H1 (cell line): ENCODE results near the gene CNOT3. TPM values are rescaled to one million over a fixed set of nuclear protein-coding genes. Genes with fewer than 3 reads are reported as not detected.
"Not testable (repeated sequence)": the region's sequence is repeated elsewhere in the genome, so short reads cannot be mapped to it uniquely, and the experiment has no call there.

ENCODE experiments used
- CTCF ChIA-PET: fragments of 300-600 bp; sonication (Branson Sonifier 250); formaldehyde crosslinking; loops from one replicate; lab custom pipeline; 2021; ENCODE audit not compliant: partially characterized antibody; lab: Charles Lee
- POLR2A ChIA-PET: fragments of 300-600 bp; sonication (Branson Sonifier 250); formaldehyde crosslinking; loops from one replicate; lab custom pipeline; 2021; ENCODE audit warnings: inconsistent platforms; ENCODE audit not compliant: partially characterized antibody; lab: Charles Lee
- DNase-seq, 2 experiments: peaks; one replicate each; pipeline versions ENCODE4 v3.0.0 to v3.0.0-alpha.2; 2010 to 2022; ENCODE audit warnings: low spot score in 2 of 2, low read depth in 1 of 2, mixed read lengths in 1 of 2
- FAIRE-seq: peaks from 2 replicates; lab custom pipeline; 2011; peaks lifted over from hg19 to GRCh38; lab: Jason Lieb, UNC
- H2AFZ ChIP-seq: 2 replicates; pipeline ENCODE4 v1.8.1; 2012; ENCODE audit warnings: low read length, inconsistent platforms
- H2AK5ac ChIP-seq: 2 replicates; pipeline ENCODE4 v1.6.1; 2013; ENCODE audit warnings: low read depth, low read length
- H2BK120ac ChIP-seq: replicated peaks from 2 replicates; pipeline ENCODE3; 2013; ENCODE audit warnings: low read depth, low read length, inconsistent platforms
- H2BK12ac ChIP-seq: 2 replicates; pipeline ENCODE4 v1.6.1; 2013; ENCODE audit warnings: low read depth, low read length
- H2BK15ac ChIP-seq: 2 replicates; pipeline ENCODE4 v1.6.1; 2013; ENCODE audit warnings: low read length
- H2BK20ac ChIP-seq: 2 replicates; pipeline ENCODE4 v1.6.1; 2013; ENCODE audit warnings: low read length
- H2BK5ac ChIP-seq: 2 replicates; pipeline ENCODE4 v1.6.1; 2013; ENCODE audit warnings: low read depth, low read length
- H3K14ac ChIP-seq: 2 replicates; pipeline ENCODE4 v1.6.1; 2013; ENCODE audit warnings: inconsistent platforms; ENCODE audit not compliant: insufficient read length
- H3K18ac ChIP-seq: 2 replicates; pipeline ENCODE4 v1.6.1; 2013; ENCODE audit warnings: low read length; ENCODE audit errors: extremely low read depth
- H3K23ac ChIP-seq: 2 replicates; pipeline ENCODE4 v1.6.1; 2013; ENCODE audit warnings: inconsistent platforms; ENCODE audit not compliant: insufficient read length
- H3K23me2 ChIP-seq: 2 replicates; pipeline ENCODE4 v1.6.1; 2013; ENCODE audit warnings: low read depth, low read length
- H3K27ac ChIP-seq: 2 replicates; pipeline ENCODE4 v1.6.1; 2011; ENCODE audit warnings: low read depth, low read length, inconsistent platforms
- H3K27me3 ChIP-seq, 4 experiments: replicated peaks in 1 of 4; 1 replicate in 1 of 4; 2 replicates in 3 of 4; pipeline versions ENCODE4 v1.6.1 to v1.8.1; 2011 to 2013; ENCODE audit warnings: low read length in 3 of 4, mild to moderate bottlenecking in 3 of 4, inconsistent platforms in 2 of 4, mixed read lengths in 2 of 4, moderate library complexity in 1 of 4; ENCODE audit not compliant: control insufficient read depth in 3 of 4, insufficient read depth in 3 of 4; ENCODE audit errors: extremely low read depth in 1 of 4
- H3K36me3 ChIP-seq, 4 experiments: 2 replicates each; pipeline versions ENCODE4 v1.6.1 to v1.8.1; 2011 to 2013; ENCODE audit warnings: mild to moderate bottlenecking in 4 of 4, low read length in 3 of 4, moderate library complexity in 2 of 4, control low read depth in 1 of 4, inconsistent platforms in 1 of 4; ENCODE audit not compliant: insufficient read depth in 4 of 4, control insufficient read depth in 2 of 4
- H3K4ac ChIP-seq: replicated peaks from 2 replicates; pipeline ENCODE3; 2013; ENCODE audit warnings: low read length, low read depth, mixed read lengths, inconsistent platforms; ENCODE audit not compliant: insufficient read length
- H3K4me1 ChIP-seq, 4 experiments: replicated peaks in 1 of 4; 1 replicate in 1 of 4; 2 replicates in 3 of 4; pipeline versions ENCODE4 v1.6.1 to v1.8.1; 2011 to 2013; ENCODE audit warnings: low read length in 3 of 4, inconsistent platforms in 2 of 4, mixed read lengths in 1 of 4; ENCODE audit not compliant: insufficient read depth in 4 of 4, control insufficient read depth in 3 of 4
- H3K4me2 ChIP-seq, 2 experiments: 2 replicates each; pipeline versions ENCODE4 v1.6.1 to v1.8.1; 2011 to 2013; ENCODE audit warnings: low read depth in 2 of 2, low read length in 2 of 2, control low read depth in 1 of 2, inconsistent platforms in 1 of 2, mild to moderate bottlenecking in 1 of 2; ENCODE audit not compliant: insufficient read depth in 1 of 2
- H3K4me3 ChIP-seq, 4 experiments: fragments of 200-600, 300-600 bp in 1 of 4; sonication (generic), shearing (Covaris generic), sonication (Bioruptor Twin) in 1 of 4; 2 replicates each; pipeline versions ENCODE4 v1.5.1 to v1.8.1; 2011 to 2016; ENCODE audit warnings: low read length in 4 of 4, low read depth in 3 of 4, control low read depth in 2 of 4, inconsistent platforms in 2 of 4, mild to moderate bottlenecking in 2 of 4, mixed read lengths in 1 of 4, moderate library complexity in 1 of 4; ENCODE audit not compliant: insufficient read depth in 2 of 4; ENCODE audit errors: extremely low read depth in 1 of 4
- H3K56ac ChIP-seq: replicated peaks from 2 replicates; pipeline ENCODE3; 2013; ENCODE audit warnings: low read depth, mild to moderate bottlenecking, mixed read lengths, low read length, inconsistent platforms; ENCODE audit not compliant: insufficient read length
- H3K79me1 ChIP-seq: 2 replicates; pipeline ENCODE4 v1.6.1; 2013; ENCODE audit warnings: low read depth, low read length, control low read depth
- H3K79me2 ChIP-seq, 2 experiments: 2 replicates each; pipeline versions ENCODE4 v1.6.1 to v1.8.1; 2012 to 2013; ENCODE audit warnings: low read length in 2 of 2, mild to moderate bottlenecking in 2 of 2, inconsistent platforms in 1 of 2; ENCODE audit not compliant: insufficient read depth in 2 of 2, control insufficient read depth in 1 of 2
- H3K9ac ChIP-seq, 4 experiments: replicated peaks in 1 of 4; 1 replicate in 1 of 4; 2 replicates in 3 of 4; pipeline versions ENCODE4 v1.6.1 to v1.8.1; 2011 to 2013; ENCODE audit warnings: low read depth in 3 of 4, low read length in 3 of 4, control low read depth in 2 of 4, mild to moderate bottlenecking in 2 of 4, moderate library complexity in 2 of 4, inconsistent platforms in 1 of 4; ENCODE audit errors: extremely low read depth in 1 of 4
- H3K9me3 ChIP-seq, 2 experiments: 2 replicates each; pipeline versions ENCODE4 v1.6.1 to v1.8.1; 2012 to 2013; ENCODE audit warnings: mild to moderate bottlenecking in 2 of 2, moderate library complexity in 2 of 2, control low read depth in 1 of 2, inconsistent platforms in 1 of 2, low read depth in 1 of 2, low read length in 1 of 2, mixed read lengths in 1 of 2; ENCODE audit not compliant: insufficient read depth in 2 of 2
- H4K20me1 ChIP-seq, 2 experiments: replicated peaks in 1 of 2; 2 replicates each; pipeline versions ENCODE3 to v1.8.1; 2011 to 2013; ENCODE audit warnings: inconsistent platforms in 2 of 2, low read length in 2 of 2, mild to moderate bottlenecking in 1 of 2; ENCODE audit not compliant: insufficient read depth in 2 of 2, control insufficient read depth in 1 of 2
- H4K5ac ChIP-seq: 2 replicates; pipeline ENCODE4 v1.6.1; 2013; ENCODE audit warnings: low read length, low read depth, mixed read lengths, inconsistent platforms; ENCODE audit not compliant: insufficient read length
- H4K8ac ChIP-seq: 2 replicates; pipeline ENCODE4 v1.8.0; 2013; ENCODE audit warnings: mild to moderate bottlenecking, moderate library complexity, low read length, inconsistent platforms; ENCODE audit not compliant: insufficient read depth; ENCODE audit errors: extremely low read depth
- H4K91ac ChIP-seq: replicated peaks from 2 replicates; pipeline ENCODE3; 2013; ENCODE audit warnings: low read length, mixed read lengths, inconsistent platforms; ENCODE audit not compliant: insufficient read length
- ASH2L ChIP-seq: fragments of 200-600, 300-600 bp; sonication (generic); IDR thresholded peaks from one replicate; pipeline ENCODE4 v1.7.1; 2017; ENCODE audit warnings: low read length
- EZH2 ChIP-seq: fragments of 200-600 bp; sonication (generic); IDR thresholded peaks from 2 replicates; pipeline ENCODE4 v1.7.1; 2012; ENCODE audit warnings: low read depth, mild to moderate bottlenecking, moderate library complexity, low read length, inconsistent platforms; ENCODE audit not compliant: severe bottlenecking
- KDM4A ChIP-seq: IDR thresholded peaks from one replicate; pipeline ENCODE4 v1.7.1; 2012; ENCODE audit warnings: low read depth, mild to moderate bottlenecking, moderate library complexity, low read length, inconsistent platforms; ENCODE audit not compliant: severe bottlenecking
- RBBP5 ChIP-seq: IDR thresholded peaks from 2 replicates; pipeline ENCODE4 v1.7.1; 2012; ENCODE audit warnings: low read depth, mild to moderate bottlenecking, inconsistent platforms, low read length, moderate library complexity, borderline replicate concordance
- RNF2 ChIP-seq: fragments of 200-900, 300-1000 bp; sonication (generic); IDR thresholded peaks from 2 replicates; pipeline ENCODE4 v1.7.1; 2016; ENCODE audit warnings: borderline replicate concordance, low read depth, mild to moderate bottlenecking, antibody characterized with exemption, low read length; ENCODE audit not compliant: poor library complexity, severe bottlenecking; ENCODE audit errors: missing control alignments
- SUZ12 ChIP-seq: fragments of 200-600 bp; sonication (generic); IDR thresholded peaks from 2 replicates; pipeline ENCODE4 v1.6.1; 2012; ENCODE audit warnings: mild to moderate bottlenecking, inconsistent platforms, low read length, moderate library complexity, mixed read lengths
- WGBS, 2 experiments: shearing (Covaris generic) in 1 of 2; methylation state at CpG; one replicate each; pipeline versions ENCODE4 v1.1.6 to v1.1.7; 2013 to 2015; ENCODE audit warnings: low lambda C conversion rate in 2 of 2, mixed read lengths in 2 of 2, inconsistent platforms in 1 of 2, low coverage in 1 of 2, missing lambda C conversion rate in 1 of 2; ENCODE audit not compliant: insufficient replicate concordance in 2 of 2, insufficient coverage in 1 of 2, insufficient read length in 1 of 2; ENCODE audit errors: extremely low coverage in 1 of 2, missing lambda C conversion rate in 1 of 2; 5-methylcytosine and 5-hydroxymethylcytosine counted together
- polyA plus RNA-seq, 7 experiments: library from polyadenylated mRNA; depleted of rRNA in 3 of 7; stranded (reverse) in 5 of 7; unstranded in 2 of 7; fragments of >200 nt in 5 of 7; fragments of 200-250 nt in 2 of 7; gene quantifications; 1 replicate in 5 of 7; 2 replicates in 1 of 7; 4 replicates in 1 of 7; pipeline versions ENCODE4 v1.2.1 to v1.2.3, GENCODE V29; 2011 to 2013; ENCODE audit warnings: missing spikeins in 2 of 7, mixed read lengths in 2 of 7
- total RNA-seq: library from RNA; stranded (reverse); fragmentation: NEBNext Ultra II Directional; extraction: Animal tissue kit (Norgen Biotek cat#: 25700); gene quantifications from 2 replicates; pipeline ENCODE4 v1.2.1, GENCODE V29; 2021
- TF ChIP-seq, protein P1 (sequence below): IDR thresholded peaks from 2 replicates; pipeline ENCODE4 v1.6.1; 2012; ENCODE audit warnings: inconsistent platforms
- TF ChIP-seq, protein P2 (sequence below): IDR thresholded peaks from 2 replicates; pipeline ENCODE4 v1.6.1; 2012; ENCODE audit warnings: inconsistent platforms

CNOT3 gene
- total and polyA plus RNA-seq, 2 of the 8 experiments (the other 6 are each of a cell fraction or from before 2014, with no cell fraction given) = 21.2 to 86.4 TPM

DNA sequence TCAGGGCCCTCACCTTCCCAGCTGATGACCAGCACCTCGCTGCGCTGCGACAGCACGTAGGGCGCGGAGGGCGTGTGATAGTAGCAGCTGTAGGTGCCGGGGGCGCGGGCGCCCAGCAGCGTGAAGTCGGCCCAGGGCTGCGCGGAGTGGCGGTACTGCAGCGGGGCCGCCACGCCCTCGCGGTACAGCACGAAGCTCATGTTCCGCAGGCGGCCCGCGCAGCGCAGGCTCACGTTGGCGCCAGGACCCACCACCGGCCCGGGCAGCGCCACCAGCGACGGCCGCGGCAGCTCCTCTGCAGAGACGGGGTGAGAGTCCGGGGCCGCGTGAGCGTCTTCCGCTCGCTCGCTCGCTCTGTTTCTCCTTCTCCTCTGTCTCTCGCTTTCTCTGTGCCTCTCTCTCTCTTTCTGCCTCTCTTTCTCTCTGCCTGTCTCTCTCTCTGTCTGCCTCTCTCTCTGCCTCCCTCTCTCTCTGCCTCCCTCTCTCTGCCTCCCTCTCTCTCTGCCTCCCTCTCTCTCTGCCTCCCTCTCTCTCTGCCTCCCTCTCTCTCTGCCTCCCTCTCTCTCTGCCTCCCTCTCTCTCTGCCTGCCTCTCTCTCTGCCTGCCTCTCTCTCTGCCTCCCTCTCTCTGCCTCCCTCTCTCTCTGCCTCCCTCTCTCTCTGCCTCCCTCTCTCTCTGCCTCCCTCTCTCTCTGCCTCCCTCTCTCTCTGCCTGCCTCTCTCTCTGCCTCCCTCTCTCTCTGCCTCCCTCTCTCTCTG is 41.5 kb upstream of the CNOT3 start:
- H4K8ac ChIP-seq = peak overlapping the region; percentile 86
- not testable (repeated sequence) for H3K23ac ChIP-seq, H4K5ac ChIP-seq, H4K20me1 ChIP-seq, H3K14ac ChIP-seq, H3K79me1 ChIP-seq, H3K56ac ChIP-seq, H3K9me3 ChIP-seq, H3K79me2 ChIP-seq, H3K27ac ChIP-seq, FAIRE-seq, H3K36me3 ChIP-seq, H2BK120ac ChIP-seq, H2AK5ac ChIP-seq, H2BK20ac ChIP-seq, H2BK5ac ChIP-seq, H3K4me1 ChIP-seq
- H3K18ac ChIP-seq = peak overlapping the region; percentile 71
- H2BK15ac ChIP-seq = peak overlapping the region; percentile 88; the same call in 1 of the 2 replicates
- ChIA-PET POLR2A (interaction anchor here (0.6 to 6.1 kb wide), 14 partner anchors 11 to 229 kb away, joined by 3 to 37 read pairs (median 4); partner anchors contain the start of genes CNOT3, MYADM, PRPF31 and TFPT), CTCF (interaction anchor here (0.6 to 2.4 kb wide), 11 partner anchors 10 to 303 kb away, joined by 3 to 7 read pairs (median 4); no protein-coding TSS in a partner anchor)
- peak overlapping the region; percentile 51 to 92 for H3K4me2 ChIP-seq
- H2BK12ac ChIP-seq = peak overlapping the region; percentile 68; the same call in 1 of the 2 replicates
- peak overlapping the region; percentile 53 for H3K4ac ChIP-seq
- WGBS, 2 experiments = 2% methylated on average over 40 of the region's 46 CpGs; no CpG with 5 or more reads in 1 of the 2 experiments
- H3K27me3 ChIP-seq = peaks cover 6 to 29% (median 19%) of the 10 kb centered on the region in 4 experiments
- DNase-seq = peak in 1 of 2 experiments; percentile 74
- peak overlapping the region in 1 of 4 experiments; percentile 21; a peak in 1 of 7 replicates for H3K9ac ChIP-seq
- peaks cover 13% of the 10 kb centered on the region; the same call in 1 of the 2 replicates for H3K23me2 ChIP-seq
- peak overlapping the region; percentile 54 for H4K91ac ChIP-seq
- peak overlapping the region; percentile 33 to 64 (median 52) for H3K4me3 ChIP-seq
- peak overlapping the region; percentile 92; the same call in 1 of the 2 replicates for H2AFZ ChIP-seq
- TF ChIP-seq ASH2L = peak; percentile 53
- peak; percentile 43 for TF ChIP-seq EZH2
- TF ChIP-seq, protein P1, sequence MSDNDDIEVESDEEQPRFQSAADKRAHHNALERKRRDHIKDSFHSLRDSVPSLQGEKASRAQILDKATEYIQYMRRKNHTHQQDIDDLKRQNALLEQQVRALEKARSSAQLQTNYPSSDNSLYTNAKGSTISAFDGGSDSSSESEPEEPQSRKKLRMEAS = peak; percentile 94
- TF ChIP-seq RBBP5 = peak; percentile 69; the same call in 1 of the 2 replicates
- TF ChIP-seq KDM4A = peak; percentile 91
- peak; percentile 32 for TF ChIP-seq RNF2
- TF ChIP-seq, protein P2, sequence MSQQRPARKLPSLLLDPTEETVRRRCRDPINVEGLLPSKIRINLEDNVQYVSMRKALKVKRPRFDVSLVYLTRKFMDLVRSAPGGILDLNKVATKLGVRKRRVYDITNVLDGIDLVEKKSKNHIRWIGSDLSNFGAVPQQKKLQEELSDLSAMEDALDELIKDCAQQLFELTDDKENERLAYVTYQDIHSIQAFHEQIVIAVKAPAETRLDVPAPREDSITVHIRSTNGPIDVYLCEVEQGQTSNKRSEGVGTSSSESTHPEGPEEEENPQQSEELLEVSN = peak; percentile 94
- TF ChIP-seq SUZ12 = peak; percentile 71
